Tibial nerve (tissue), 4 donors: ENCODE results near the gene NTRK3. TPM values are rescaled to one million over a fixed set of nuclear protein-coding genes. Genes with fewer than 3 reads are reported as not detected.

Experiments used
- DNase-seq, 2 donors: peaks; one replicate each; pipeline ENCODE4 v3.0.0-alpha.2; 2019; ENCODE audit warnings: low spot score in 2 of 2
- H3K27ac ChIP-seq, 4 donors: fragments of 200-600 bp; sonication (generic) in 3 of 4; one replicate each; pipeline ENCODE4 v1.5.1; 2017 to 2019; ENCODE audit warnings: mild to moderate bottlenecking in 1 of 4
- H3K27me3 ChIP-seq, 2 donors: fragments of 200-600 bp; sonication (generic) in 1 of 2; one replicate each; pipeline versions ENCODE4 v1.5.1 to v1.6.0; 2017 to 2019
- H3K36me3 ChIP-seq, 3 donors: fragments of 200-600 bp; sonication (generic); one replicate each; pipeline ENCODE4 v1.5.1; 2018 to 2019
- H3K4me1 ChIP-seq, 4 donors: fragments of 200-600 bp; sonication (generic) in 3 of 4; one replicate each; pipeline ENCODE4 v1.5.1; 2017 to 2019
- H3K4me3 ChIP-seq, 4 donors: fragments of 200-600 bp; sonication (generic) in 3 of 4; one replicate each; pipeline ENCODE4 v1.5.1; 2017 to 2019; ENCODE audit warnings: mild to moderate bottlenecking in 1 of 4, moderate library complexity in 1 of 4
- H3K9me3 ChIP-seq, 4 donors: fragments of 200-600 bp; sonication (generic) in 3 of 4; one replicate each; pipeline ENCODE4 v1.5.1; 2017 to 2019
- CTCF ChIP-seq, 5 experiments: fragments of 200-600 bp in 3 of 5; fragments of 450-650 bp in 2 of 5; sonication (generic) in 3 of 5; IDR thresholded peaks; one replicate each; pipeline ENCODE4 v1.5.1; 2016 to 2019; ENCODE audit warnings: antibody characterized with exemption in 5 of 5, mild to moderate bottlenecking in 3 of 5, moderate library complexity in 2 of 5
- EP300 ChIP-seq, 2 donors: sonication (generic); formaldehyde crosslinking; IDR thresholded peaks; one replicate each; pipeline ENCODE4 v1.6.1; 2017; ENCODE audit warnings: antibody characterized with exemption in 2 of 2, mild to moderate bottlenecking in 1 of 2
- POLR2A ChIP-seq, 2 donors: fragments of 450-650 bp; IDR thresholded peaks; one replicate each; pipeline ENCODE4 v1.6.1; 2017; ENCODE audit warnings: antibody characterized with exemption in 2 of 2, mild to moderate bottlenecking in 2 of 2, moderate library complexity in 2 of 2
- WGBS, 2 donors: methylation state at CpG; one replicate each; pipeline ENCODE4 v1.1.5; 2018; 5-methylcytosine and 5-hydroxymethylcytosine counted together
- total RNA-seq, 4 donors: library from RNA; depleted of rRNA; stranded (reverse); fragments of >200 nt; gene quantifications; one replicate each; pipeline ENCODE4 v1.1.0, GENCODE V29; 2016

NTRK3 gene
- total RNA-seq, 4 donors from 2014 or later = 53.4 to 85.9 (median 83.6) TPM

- no peak for DNase-seq
- no peak for TF ChIP-seq EP300 (IDR thresholded peaks at IDR 0.05)
- no peak for TF ChIP-seq POLR2A (IDR thresholded peaks at IDR 0.05)
- no peak for TF ChIP-seq CTCF (IDR thresholded peaks at IDR 0.05)
- H3K4me3 ChIP-seq = no peak overlapping the region
- H3K36me3 ChIP-seq = peaks cover 0 to 28% (median 0%) of the 10 kb centered on the region in 3 donors
- H3K27me3 ChIP-seq = no peaks in the 10 kb centered on the region
- H3K9me3 ChIP-seq = no peaks in the 10 kb centered on the region
- no peak overlapping the region for H3K27ac ChIP-seq
- 97 to 98% methylated on average over 6 to 9 of the region's 13 CpGs for WGBS, 2 donors
- H3K4me1 ChIP-seq = peaks cover 0 to 11% (median 0%) of the 10 kb centered on the region in 4 donors
Observed at GRCh38 chr15:88032787-88033186, 223.8 kb downstream of the NTRK3 start.

- Histone ChIP-seq H3K9me3 (no peaks in the 10 kb centered on the region), H3K36me3 (peaks cover 0 to 41% (median 0%) of the 10 kb centered on the region in 3 donors), H3K27ac (no peak overlapping the region), H3K4me1 (peaks cover 0 to 5% (median 0%) of the 10 kb centered on the region in 4 donors), H3K4me3 (no peak overlapping the region), H3K27me3 (no peaks in the 10 kb centered on the region)
- no peak for TF ChIP-seq CTCF (IDR thresholded peaks at IDR 0.05)
- TF ChIP-seq EP300 (IDR thresholded peaks at IDR 0.05) = no peak
- TF ChIP-seq POLR2A (IDR thresholded peaks at IDR 0.05) = no peak
- no peak for DNase-seq
- 70 to 74% methylated on average over 2 of the region's 2 CpGs for WGBS, 2 donors
Observed at GRCh38 chr15:88031461-88031860, 225.1 kb downstream of the NTRK3 start.

GRCh38 chr15:88029696-88030095, 226.8 kb downstream of the NTRK3 start:
- TF ChIP-seq CTCF (IDR thresholded peaks at IDR 0.05) = no peak
- WGBS, 2 donors = 62 to 77% methylated on average over 2 of the region's 2 CpGs

DNA sequence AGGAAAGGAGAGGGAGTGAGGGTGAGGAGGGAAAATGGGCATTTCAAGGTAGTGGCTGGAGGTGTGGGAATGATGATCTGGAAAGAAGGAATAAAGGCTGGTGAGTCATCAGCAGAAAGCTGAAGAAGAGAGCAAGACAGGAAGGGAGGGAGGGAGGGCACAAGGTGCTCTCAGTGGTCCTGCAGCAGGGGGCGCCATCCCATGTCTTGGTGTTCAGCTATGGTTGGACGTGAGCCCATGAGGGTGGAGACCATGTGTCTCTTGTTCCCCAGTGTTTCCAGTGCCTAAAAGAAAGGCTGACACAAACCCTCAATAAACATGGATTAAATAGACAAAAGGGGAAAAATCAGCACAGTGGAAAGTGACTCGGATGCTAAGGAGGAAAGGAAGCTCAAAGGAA, 228.5 kb downstream of the NTRK3 start:
- Histone ChIP-seq H3K36me3 (peaks cover 0 to 61% (median 0%) of the 10 kb centered on the region in 3 donors), H3K27me3 (no peaks in the 10 kb centered on the region)
- 70 to 74% methylated on average over 3 of the region's 3 CpGs for WGBS, 2 donors

More at GRCh38 chr15:88029696-88030095, 226.8 kb downstream of the NTRK3 start:
- Histone ChIP-seq H3K27ac (no peak overlapping the region), H3K9me3 (peaks cover 0 to 3% (median 0%) of the 10 kb centered on the region in 4 donors), H3K27me3 (no peaks in the 10 kb centered on the region), H3K36me3 (peaks cover 0 to 55% (median 0%) of the 10 kb centered on the region in 3 donors), H3K4me3 (no peak overlapping the region), H3K4me1 (no peaks in the 10 kb centered on the region)
- no peak for DNase-seq

DNA sequence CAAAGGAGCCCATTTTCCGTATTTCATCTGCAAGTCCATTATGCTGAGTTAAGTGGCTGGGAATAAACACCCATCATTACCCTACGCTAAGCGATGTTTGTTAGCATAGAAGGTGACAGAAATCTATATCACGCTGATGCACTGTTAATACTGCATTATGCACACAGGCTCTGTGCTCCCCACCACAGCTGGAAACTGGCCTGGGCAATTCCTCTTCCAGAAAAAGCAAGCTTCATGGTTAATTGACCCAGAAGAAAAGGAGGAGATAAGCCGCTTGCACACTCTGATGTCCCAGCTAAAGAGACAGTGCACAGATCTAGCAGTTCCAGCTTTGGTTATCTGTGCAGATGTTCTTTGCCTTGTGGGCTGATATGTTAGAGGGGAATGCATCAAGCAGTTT, 232.6 kb downstream of the NTRK3 start:
- peaks cover 0 to 3% (median 0%) of the 10 kb centered on the region in 4 donors for H3K9me3 ChIP-seq
- 92 to 95% methylated on average over 5 of the region's 5 CpGs for WGBS, 2 donors
- no peak overlapping the region for H3K27ac ChIP-seq
- no peak for DNase-seq
- peaks cover 0 to 44% (median 0%) of the 10 kb centered on the region in 3 donors for H3K36me3 ChIP-seq
- no peaks in the 10 kb centered on the region for H3K4me1 ChIP-seq
- H3K4me3 ChIP-seq = no peak overlapping the region
- no peaks in the 10 kb centered on the region for H3K27me3 ChIP-seq
- TF ChIP-seq POLR2A (IDR thresholded peaks at IDR 0.05) = no peak
- no peak for TF ChIP-seq EP300 (IDR thresholded peaks at IDR 0.05)
- no peak for TF ChIP-seq CTCF (IDR thresholded peaks at IDR 0.05)

More for the DNA sequence above, 228.5 kb downstream of the NTRK3 start:
- no peak overlapping the region for H3K4me3 ChIP-seq
- H3K27ac ChIP-seq = no peak overlapping the region
- H3K9me3 ChIP-seq = peaks cover 0 to 3% (median 0%) of the 10 kb centered on the region in 4 donors
- no peak for TF ChIP-seq CTCF (IDR thresholded peaks at IDR 0.05)
- TF ChIP-seq EP300 (IDR thresholded peaks at IDR 0.05) = no peak
- TF ChIP-seq POLR2A (IDR thresholded peaks at IDR 0.05) = no peak
- no peak for DNase-seq
- H3K4me1 ChIP-seq = no peaks in the 10 kb centered on the region
